Measurements from ENCODE around the gene ARVCF. TPM values are rescaled to one million over a fixed set of nuclear protein-coding genes. Genes with fewer than 3 reads are reported as not detected.

The ARVCF gene
- total and polyA plus RNA-seq, 8 donors, result 18.2 to 40.3 (median 24.4) TPM

DNA sequence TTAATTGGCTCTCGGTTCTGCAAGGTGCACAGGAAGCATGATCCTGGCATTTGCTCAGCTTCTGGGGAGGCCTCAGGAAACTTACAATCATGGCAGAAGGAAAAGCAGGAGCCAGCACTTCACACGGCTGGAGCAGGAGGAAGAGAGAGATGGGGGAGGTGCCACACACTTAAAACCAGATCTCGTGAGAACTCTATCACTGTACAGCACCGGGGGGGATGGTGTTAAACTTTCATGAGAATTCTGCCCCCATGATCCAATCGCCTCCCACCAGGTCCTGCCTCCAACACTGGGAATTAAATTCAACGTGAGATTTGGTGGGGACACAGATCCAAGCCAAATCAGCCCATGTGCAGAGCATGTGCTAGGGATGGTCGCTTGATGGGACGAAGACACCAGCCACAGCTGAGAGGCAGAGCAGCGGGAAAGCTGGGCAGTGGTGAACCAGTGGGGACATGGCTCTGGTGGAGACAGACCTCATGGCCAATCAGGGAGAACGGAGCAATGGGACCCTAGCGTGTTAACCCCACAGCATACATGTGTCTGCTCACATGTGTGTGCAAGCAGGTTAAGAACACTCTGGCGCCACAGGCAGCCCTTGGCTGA lies 10.5 kb upstream of the ARVCF start:
- Histone ChIP-seq H3K27me3 (no peaks in the 10 kb centered on the region), H3K4me3 (no peak overlapping the region), H3K9me3 (no peaks in the 10 kb centered on the region), H3K36me3 (peaks cover 0 to 11% of the 10 kb centered on the region in 2 donors), H3K27ac (no peak overlapping the region), H3K4me1 (peaks cover 7 to 30% of the 10 kb centered on the region in 2 donors)
- intact Hi-C loops (cut with DNase I), result no loop called here
- ATAC-seq (no peak), DNase-seq (peak in 1 of 4 donors; percentile 34)
- TF ChIP-seq, protein P1, sequence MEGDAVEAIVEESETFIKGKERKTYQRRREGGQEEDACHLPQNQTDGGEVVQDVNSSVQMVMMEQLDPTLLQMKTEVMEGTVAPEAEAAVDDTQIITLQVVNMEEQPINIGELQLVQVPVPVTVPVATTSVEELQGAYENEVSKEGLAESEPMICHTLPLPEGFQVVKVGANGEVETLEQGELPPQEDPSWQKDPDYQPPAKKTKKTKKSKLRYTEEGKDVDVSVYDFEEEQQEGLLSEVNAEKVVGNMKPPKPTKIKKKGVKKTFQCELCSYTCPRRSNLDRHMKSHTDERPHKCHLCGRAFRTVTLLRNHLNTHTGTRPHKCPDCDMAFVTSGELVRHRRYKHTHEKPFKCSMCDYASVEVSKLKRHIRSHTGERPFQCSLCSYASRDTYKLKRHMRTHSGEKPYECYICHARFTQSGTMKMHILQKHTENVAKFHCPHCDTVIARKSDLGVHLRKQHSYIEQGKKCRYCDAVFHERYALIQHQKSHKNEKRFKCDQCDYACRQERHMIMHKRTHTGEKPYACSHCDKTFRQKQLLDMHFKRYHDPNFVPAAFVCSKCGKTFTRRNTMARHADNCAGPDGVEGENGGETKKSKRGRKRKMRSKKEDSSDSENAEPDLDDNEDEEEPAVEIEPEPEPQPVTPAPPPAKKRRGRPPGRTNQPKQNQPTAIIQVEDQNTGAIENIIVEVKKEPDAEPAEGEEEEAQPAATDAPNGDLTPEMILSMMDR (IDR thresholded peaks at IDR 0.05), result no peak

DNA sequence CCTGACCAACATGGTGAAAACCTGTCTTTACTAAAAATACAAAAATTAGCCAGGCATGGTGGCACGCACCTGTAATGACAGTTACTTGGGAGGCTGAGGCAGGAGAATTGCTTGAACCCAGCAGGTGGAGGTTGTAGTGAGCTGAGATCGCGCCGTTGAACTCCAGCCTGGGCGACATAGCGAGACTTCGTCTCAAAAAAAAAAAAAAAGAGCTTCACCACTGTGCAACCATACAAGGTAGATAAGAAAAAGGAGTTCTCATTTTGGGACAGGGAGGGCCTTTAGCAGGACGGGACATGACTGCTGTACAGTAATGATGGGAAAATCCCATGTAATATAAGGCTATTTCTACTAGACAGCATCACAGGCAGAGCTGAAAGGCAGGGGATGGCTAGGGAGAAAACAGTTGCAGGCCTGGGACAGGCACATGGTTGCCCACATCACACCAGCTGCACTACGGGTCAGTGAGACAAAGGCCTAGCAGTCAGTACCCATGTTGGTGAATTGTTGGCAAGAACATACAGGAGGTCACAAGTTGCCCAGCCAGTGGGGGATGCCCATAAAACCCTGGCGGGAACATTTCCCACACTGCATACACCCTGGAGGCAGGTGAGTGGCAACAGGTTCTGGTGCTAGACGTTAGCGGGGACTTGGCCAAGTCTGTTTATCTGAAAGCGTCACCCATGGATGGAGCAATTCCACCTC lies 9.7 kb upstream of the ARVCF start:
- intact Hi-C loops (cut with DNase I), result no loop called here
- Histone ChIP-seq H3K9me3 (no peaks in the 10 kb centered on the region), H3K4me3 (no peak overlapping the region), H3K36me3 (peaks cover 0 to 4% of the 10 kb centered on the region in 2 donors), H3K27me3 (no peaks in the 10 kb centered on the region), H3K27ac (no peak overlapping the region), H3K4me1 (peaks cover 12 to 30% of the 10 kb centered on the region in 2 donors)
- no peak for ATAC-seq
- DNase-seq, result peak in 1 of 4 donors; percentile 9
- TF ChIP-seq, protein P1 (IDR thresholded peaks at IDR 0.05), result no peak

DNA sequence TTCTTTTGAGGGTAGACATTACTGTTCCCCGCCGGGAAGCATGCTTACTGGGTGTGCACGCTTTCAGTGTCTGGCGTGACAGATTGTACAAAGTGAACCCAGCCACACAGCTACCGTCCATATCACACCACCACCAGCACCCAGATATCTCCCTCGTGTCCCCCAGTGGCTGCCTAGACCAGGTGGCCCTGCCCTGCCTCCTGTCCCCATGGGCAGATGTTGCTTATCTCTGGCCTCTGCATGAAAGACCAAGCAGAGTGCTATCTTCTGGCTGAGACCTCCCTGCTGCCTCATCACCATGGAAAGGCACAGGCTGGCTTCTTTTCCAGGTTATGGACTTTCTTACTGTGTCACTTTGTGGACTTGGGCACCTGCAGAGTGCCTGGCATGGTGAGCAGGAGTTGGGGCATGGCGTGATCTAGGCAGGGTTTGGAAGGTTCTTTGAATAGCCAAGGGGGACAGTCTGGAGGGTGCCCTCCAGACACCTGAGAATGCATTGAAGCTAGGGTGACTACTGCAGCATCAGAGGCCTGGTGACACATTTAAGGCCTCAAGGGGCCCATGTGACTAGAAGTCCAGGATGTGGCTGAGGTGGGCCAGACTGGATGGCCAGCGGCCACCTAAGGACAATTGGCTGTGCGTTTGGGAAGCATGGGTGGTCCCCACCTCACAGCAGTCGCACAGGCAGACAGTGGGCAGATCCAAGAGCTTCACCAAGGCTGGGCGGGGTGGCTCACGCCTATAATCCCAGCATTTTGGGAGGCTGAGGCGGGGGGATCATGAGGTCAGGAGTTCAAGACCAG lies 9.0 kb upstream of the ARVCF start:
- DNase-seq, result peak in 1 of 4 donors; percentile 35
- Histone ChIP-seq H3K4me3 (no peak overlapping the region), H3K4me1 (peaks cover 12 to 29% of the 10 kb centered on the region in 2 donors), H3K27me3 (no peaks in the 10 kb centered on the region), H3K9me3 (no peaks in the 10 kb centered on the region), H3K36me3 (peaks cover 0 to 4% of the 10 kb centered on the region in 2 donors), H3K27ac (no peak overlapping the region)
- no peak for ATAC-seq
- intact Hi-C loops (cut with DNase I), result no loop called here
- TF ChIP-seq, protein P1 (IDR thresholded peaks at IDR 0.05), result no peak

DNA sequence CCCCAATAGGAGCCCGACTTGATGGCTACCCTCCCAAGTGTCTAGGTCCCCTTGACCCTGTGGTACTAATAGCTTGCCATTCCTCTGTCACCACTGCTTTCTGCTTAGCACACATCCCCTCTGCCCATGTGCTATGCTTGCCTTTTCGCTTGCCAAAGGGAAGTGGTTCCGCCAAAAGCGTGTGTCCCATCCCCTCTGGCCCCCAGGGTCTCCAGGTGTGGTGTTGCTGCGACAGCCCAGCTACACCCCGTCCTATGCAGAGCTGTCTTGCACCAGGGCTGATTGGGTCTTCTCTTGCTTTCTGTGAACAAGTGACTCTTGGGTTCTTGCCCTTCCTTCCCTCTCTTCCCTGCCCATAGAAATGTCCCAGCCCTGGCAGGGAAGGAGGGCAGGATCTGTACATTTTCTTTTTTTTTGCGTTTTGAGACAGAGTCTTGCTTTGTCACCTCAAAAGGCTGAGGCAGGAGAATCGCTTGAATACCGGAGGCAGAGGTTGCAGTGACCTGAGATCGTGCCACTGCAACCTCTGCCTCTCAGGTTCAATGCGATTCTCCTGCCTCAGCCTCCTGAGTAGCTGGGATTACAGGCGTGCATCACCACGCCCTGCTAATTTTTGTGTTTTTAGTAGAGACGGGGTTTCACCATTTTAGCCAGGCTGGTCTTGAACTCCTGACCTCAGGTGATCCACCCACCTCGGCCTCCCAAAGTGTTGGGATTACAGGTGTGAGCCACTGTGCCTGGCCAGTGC lies 8.2 kb upstream of the ARVCF start:
- intact Hi-C loops (cut with DNase I), result no loop called here
- H3K4me3 ChIP-seq, result no peak overlapping the region
- TF ChIP-seq, protein P1 (IDR thresholded peaks at IDR 0.05), result no peak
- H3K27me3 ChIP-seq, result no peaks in the 10 kb centered on the region
- H3K9me3 ChIP-seq, result no peaks in the 10 kb centered on the region
- no peak overlapping the region for H3K27ac ChIP-seq
- DNase-seq (peak in 1 of 4 donors; percentile 21), ATAC-seq (no peak)
- peaks cover 12 to 36% of the 10 kb centered on the region in 2 donors for H3K4me1 ChIP-seq
- peaks cover 0 to 4% of the 10 kb centered on the region in 2 donors for H3K36me3 ChIP-seq
